Vagina (tissue), 2 donors: ENCODE results near the gene GPR26.

Source experiments
- CTCF ChIP-seq, 3 experiments: fragments of 450-650 bp in 2 of 3; fragments of 200-600 bp in 1 of 3; sonication (generic) in 1 of 3; IDR thresholded peaks; one replicate each; pipeline ENCODE4 v1.5.1; 2017 to 2019; ENCODE audit warnings: antibody characterized with exemption in 3 of 3, mild to moderate bottlenecking in 2 of 3, moderate library complexity in 2 of 3
- POLR2A ChIP-seq, 2 donors: fragments of 450-650 bp; IDR thresholded peaks; one replicate each; pipeline ENCODE4 v1.6.1; 2017; ENCODE audit warnings: antibody characterized with exemption in 2 of 2, mild to moderate bottlenecking in 2 of 2, moderate library complexity in 2 of 2

DNA sequence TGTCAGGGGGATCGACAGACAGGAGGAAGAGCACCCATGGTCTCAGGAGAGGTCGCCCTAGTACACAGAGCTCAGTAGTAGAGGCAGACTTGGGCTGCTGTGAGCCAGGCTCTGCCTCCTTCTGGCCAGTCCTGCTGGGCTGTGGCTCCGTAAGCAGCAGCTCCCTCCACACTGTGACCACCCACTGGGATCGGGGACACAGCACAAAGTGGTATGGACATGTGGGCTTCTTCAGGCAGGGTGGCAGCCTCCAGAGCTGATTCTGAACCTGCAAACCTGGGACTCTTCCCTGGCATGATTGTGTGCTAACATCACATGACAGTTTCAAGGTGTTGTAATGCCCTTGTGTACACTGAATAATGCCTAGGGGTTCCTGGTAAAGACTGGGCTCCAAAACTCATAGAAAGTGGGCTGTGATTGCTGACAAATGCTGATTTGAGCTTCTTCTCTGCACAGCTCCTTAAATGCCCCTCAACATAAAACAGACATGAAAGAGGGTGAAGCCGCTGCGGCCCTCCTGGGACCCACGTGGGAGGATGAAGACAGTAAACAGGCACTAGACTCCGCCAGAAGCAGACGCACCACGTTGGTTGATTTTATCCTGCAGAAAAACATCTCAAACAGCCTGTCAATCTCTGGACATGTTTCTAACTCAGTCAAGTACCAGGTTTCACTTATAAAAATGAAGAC, 76.7 kb downstream of the GPR26 start:
- TF ChIP-seq CTCF (IDR thresholded peaks at IDR 0.05) (no peak), POLR2A (IDR thresholded peaks at IDR 0.05) (no peak)
